ENCODE results near the gene CARD11.

GRCh38 chr7:2918406-2918805 lies 125.3 kb downstream of the CARD11 start:
- TF ChIP-seq CTCF (IDR thresholded peaks at IDR 0.05) (no peak), POLR2A (IDR thresholded peaks at IDR 0.05) (no peak)
